ENCODE results near the gene PRKAR2B.

DNA sequence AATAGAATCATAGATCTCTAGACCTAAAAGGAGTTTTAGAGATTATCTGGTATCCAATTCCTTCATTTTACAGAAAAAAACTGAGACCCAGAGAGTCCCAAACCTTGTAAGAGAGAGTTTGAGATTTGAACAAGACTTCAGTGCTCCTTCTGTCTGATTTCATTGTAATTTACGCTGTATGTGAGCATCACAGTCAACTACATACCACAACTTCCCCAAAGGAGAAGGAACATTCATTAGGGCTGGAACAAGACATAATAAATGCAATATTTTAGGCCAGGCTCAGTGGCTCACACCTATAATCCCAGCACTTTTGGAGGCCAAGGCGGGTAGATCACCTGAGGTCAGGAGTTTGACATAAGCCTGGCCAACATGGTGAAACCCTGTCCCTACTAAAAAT, 17.3 kb upstream of the PRKAR2B start:
- TF ChIP-seq, protein P1, sequence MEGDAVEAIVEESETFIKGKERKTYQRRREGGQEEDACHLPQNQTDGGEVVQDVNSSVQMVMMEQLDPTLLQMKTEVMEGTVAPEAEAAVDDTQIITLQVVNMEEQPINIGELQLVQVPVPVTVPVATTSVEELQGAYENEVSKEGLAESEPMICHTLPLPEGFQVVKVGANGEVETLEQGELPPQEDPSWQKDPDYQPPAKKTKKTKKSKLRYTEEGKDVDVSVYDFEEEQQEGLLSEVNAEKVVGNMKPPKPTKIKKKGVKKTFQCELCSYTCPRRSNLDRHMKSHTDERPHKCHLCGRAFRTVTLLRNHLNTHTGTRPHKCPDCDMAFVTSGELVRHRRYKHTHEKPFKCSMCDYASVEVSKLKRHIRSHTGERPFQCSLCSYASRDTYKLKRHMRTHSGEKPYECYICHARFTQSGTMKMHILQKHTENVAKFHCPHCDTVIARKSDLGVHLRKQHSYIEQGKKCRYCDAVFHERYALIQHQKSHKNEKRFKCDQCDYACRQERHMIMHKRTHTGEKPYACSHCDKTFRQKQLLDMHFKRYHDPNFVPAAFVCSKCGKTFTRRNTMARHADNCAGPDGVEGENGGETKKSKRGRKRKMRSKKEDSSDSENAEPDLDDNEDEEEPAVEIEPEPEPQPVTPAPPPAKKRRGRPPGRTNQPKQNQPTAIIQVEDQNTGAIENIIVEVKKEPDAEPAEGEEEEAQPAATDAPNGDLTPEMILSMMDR (IDR thresholded peaks at IDR 0.05 in 8 of 11, conservative IDR thresholded peaks at IDR 0.05 in 3 of 11), result no peak
- TF ChIP-seq POLR2A (IDR thresholded peaks at IDR 0.05) (no peak), POLR2AphosphoS5 (IDR thresholded peaks at IDR 0.05) (no peak)

Data from spleen (tissue), 7 donors.